Measurements from ENCODE around the gene TXLNB.
A peak's percentile ranks its signal among the peaks of the same experiment; 100 is the strongest.

TXLNB gene

GRCh38 chr6:139247618-139248017 is 44.2 kb downstream of the TXLNB start:
- ChIA-PET POLR2A (interaction anchor here (1.0 kb wide), 1 partner anchor 17 kb away, joined by 4 read pairs; no protein-coding TSS in a partner anchor), CTCF (interaction anchor here (1.0 kb wide), 1 partner anchor 117 kb away, joined by 5 read pairs; no protein-coding TSS in a partner anchor)
- peak in 1 of 3 donors; percentile 13 for DNase-seq
- no peak overlapping the region for H3K27ac ChIP-seq (ENCODE audit: insufficient read depth in 1 of 2, low read depth in 1 of 2, low read length in 2 of 2, poor library complexity in 1 of 2, severe bottlenecking in 2 of 2)
- H3K27me3 ChIP-seq (replicated peaks in 2 of 5; ENCODE audit: control insufficient read depth in 4 of 5, insufficient read depth in 5 of 5, low read length in 4 of 5), result no peaks in the 10 kb centered on the region
- 0% methylated on average over 1 of the region's 2 CpGs for WGBS (ENCODE audit: insufficient coverage)
- H3K9me3 ChIP-seq (ENCODE audit: control extremely low read depth in 1 of 5, control insufficient read depth in 4 of 5, insufficient read depth in 2 of 5, low read depth in 1 of 5, low read length in 4 of 5), result no peaks in the 10 kb centered on the region
- peaks cover 0 to 2% (median 0%) of the 10 kb centered on the region in 4 experiments for H3K36me3 ChIP-seq (ENCODE audit: control insufficient read depth in 4 of 4, insufficient read depth in 4 of 4, low read length in 3 of 4)
- no peak overlapping the region for H3K4me3 ChIP-seq (ENCODE audit: control insufficient read depth in 1 of 7, extremely low read depth in 1 of 7, insufficient read depth in 4 of 7, low read depth in 2 of 7, low read length in 6 of 7)
- H3K4me1 ChIP-seq (ENCODE audit: control extremely low read depth in 1 of 4, control insufficient read depth in 4 of 4, insufficient read depth in 4 of 4, low read length in 3 of 4), result peaks cover 0 to 14% (median 9%) of the 10 kb centered on the region in 4 experiments

DNA sequence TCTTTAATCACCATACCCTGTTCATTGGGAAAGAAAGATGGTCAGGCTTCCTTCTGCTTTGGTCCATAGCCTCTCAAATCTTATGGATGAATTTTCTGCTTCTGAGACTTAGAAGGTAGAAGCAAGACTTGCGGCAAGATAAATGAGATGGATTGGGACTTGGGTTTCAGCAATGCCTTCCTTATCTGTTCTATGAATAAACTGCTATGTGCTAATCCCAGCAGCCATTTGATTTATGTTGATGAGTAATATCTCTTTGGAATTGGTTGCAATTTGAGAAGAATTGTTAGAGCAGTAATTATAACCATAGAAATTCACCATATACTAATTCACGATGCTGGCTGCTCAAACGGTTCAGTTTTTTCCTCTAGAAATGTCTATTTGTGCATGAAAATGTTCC is 48.3 kb downstream of the TXLNB start:
- peaks cover 0 to 25% (median 17%) of the 10 kb centered on the region in 4 experiments for H3K4me1 ChIP-seq (ENCODE audit: control extremely low read depth in 1 of 4, control insufficient read depth in 4 of 4, insufficient read depth in 4 of 4, low read length in 3 of 4)
- no CpG with 5 or more reads among the region's 3 CpGs for WGBS (ENCODE audit: insufficient coverage)
- H3K4me3 ChIP-seq (ENCODE audit: control insufficient read depth in 1 of 7, extremely low read depth in 1 of 7, insufficient read depth in 4 of 7, low read depth in 2 of 7, low read length in 6 of 7), result no peak overlapping the region
- H3K27me3 ChIP-seq (replicated peaks in 2 of 5; ENCODE audit: control insufficient read depth in 4 of 5, insufficient read depth in 5 of 5, low read length in 4 of 5), result no peaks in the 10 kb centered on the region
- no peaks in the 10 kb centered on the region for H3K9me3 ChIP-seq (ENCODE audit: control extremely low read depth in 1 of 5, control insufficient read depth in 4 of 5, insufficient read depth in 2 of 5, low read depth in 1 of 5, low read length in 4 of 5)
- no peak overlapping the region for H3K27ac ChIP-seq (ENCODE audit: insufficient read depth in 1 of 2, low read depth in 1 of 2, low read length in 2 of 2, poor library complexity in 1 of 2, severe bottlenecking in 2 of 2)
- peaks cover 0 to 2% (median 0%) of the 10 kb centered on the region in 4 experiments for H3K36me3 ChIP-seq (ENCODE audit: control insufficient read depth in 4 of 4, insufficient read depth in 4 of 4, low read length in 3 of 4)
- ChIA-PET CTCF (interaction anchor here (1.4 to 1.9 kb wide), 3 partner anchors 13 to 121 kb away, joined by 3 to 5 read pairs (median 5); no protein-coding TSS in a partner anchor), POLR2A (no interaction called here)
- DNase-seq, result no peak

- Histone ChIP-seq H3K36me3 (ENCODE audit: control insufficient read depth in 4 of 4, insufficient read depth in 4 of 4, low read length in 3 of 4) (peaks cover 0 to 2% (median 0%) of the 10 kb centered on the region in 4 experiments), H3K4me1 (ENCODE audit: control extremely low read depth in 1 of 4, control insufficient read depth in 4 of 4, insufficient read depth in 4 of 4, low read length in 3 of 4) (peaks cover 0 to 24% (median 17%) of the 10 kb centered on the region in 4 experiments), H3K9me3 (ENCODE audit: control extremely low read depth in 1 of 5, control insufficient read depth in 4 of 5, insufficient read depth in 2 of 5, low read depth in 1 of 5, low read length in 4 of 5) (no peaks in the 10 kb centered on the region), H3K4me3 (ENCODE audit: control insufficient read depth in 1 of 7, extremely low read depth in 1 of 7, insufficient read depth in 4 of 7, low read depth in 2 of 7, low read length in 6 of 7) (no peak overlapping the region), H3K27me3 (replicated peaks in 2 of 5; ENCODE audit: control insufficient read depth in 4 of 5, insufficient read depth in 5 of 5, low read length in 4 of 5) (no peaks in the 10 kb centered on the region), H3K27ac (ENCODE audit: insufficient read depth in 1 of 2, low read depth in 1 of 2, low read length in 2 of 2, poor library complexity in 1 of 2, severe bottlenecking in 2 of 2) (no peak overlapping the region)
- DNase-seq, result no peak
- 98% methylated on average over 28 of the region's 29 CpGs for WGBS (ENCODE audit: insufficient coverage)
- POLR2A ChIA-PET, result no interaction called here
- CTCF ChIA-PET, result interaction anchor here (0.6 to 1.2 kb wide), 3 partner anchors 24 to 427 kb away, joined by 3 read pairs; no protein-coding TSS in a partner anchor
Observed at GRCh38 chr6:139242457-139243240, 49.1 kb downstream of the TXLNB start.

DNA sequence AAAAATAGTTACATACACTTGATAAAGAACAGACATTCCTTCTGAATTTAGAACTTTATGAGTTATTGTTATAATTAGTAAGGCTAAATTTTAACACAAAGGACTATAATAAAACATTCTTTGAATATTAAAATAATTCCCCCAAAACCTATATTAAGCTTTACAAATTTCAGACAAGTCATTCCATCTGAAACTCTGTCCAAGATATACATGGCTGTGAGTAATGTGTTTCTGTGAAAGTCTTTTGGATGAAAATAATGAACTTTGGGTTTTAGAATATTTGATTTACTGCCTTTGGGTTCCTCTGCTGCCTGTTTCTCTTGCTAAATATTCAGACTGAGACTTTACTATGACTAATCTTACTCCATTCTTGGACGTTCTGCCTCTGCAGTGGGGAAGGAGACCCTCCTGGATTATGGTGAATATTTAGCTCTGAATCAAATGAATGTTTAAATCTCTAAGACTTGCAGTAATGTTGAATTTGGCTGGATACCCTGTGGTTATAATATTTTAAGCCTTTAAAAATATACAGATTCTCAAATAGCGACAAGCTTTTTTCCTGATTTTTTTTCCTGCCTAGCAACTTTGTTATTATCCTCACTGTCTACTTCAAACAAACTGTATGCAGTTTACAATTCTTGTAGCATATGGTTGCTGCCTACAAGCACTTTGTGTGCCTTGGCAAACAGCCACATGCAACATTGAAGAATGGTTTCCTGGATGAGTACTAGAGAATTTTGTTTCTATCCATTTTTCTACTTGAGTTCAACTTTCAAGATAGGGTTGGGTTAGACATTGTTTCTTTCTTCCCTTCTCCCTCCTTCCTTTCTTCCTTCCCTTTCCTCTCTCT is 51.4 kb downstream of the TXLNB start:
- H3K27ac ChIP-seq (ENCODE audit: insufficient read depth in 1 of 2, low read depth in 1 of 2, low read length in 2 of 2, poor library complexity in 1 of 2, severe bottlenecking in 2 of 2), result no peak overlapping the region
- no CpG with 5 or more reads among the region's 2 CpGs for WGBS (ENCODE audit: insufficient coverage)
- peak in 2 of 3 donors; percentile 55 to 56 for DNase-seq

GRCh38 chr6:139239064-139239463 is 52.7 kb downstream of the TXLNB start:
- CTCF ChIA-PET, result no interaction called here
- Histone ChIP-seq H3K4me3 (ENCODE audit: control insufficient read depth in 1 of 7, extremely low read depth in 1 of 7, insufficient read depth in 4 of 7, low read depth in 2 of 7, low read length in 6 of 7) (no peak overlapping the region), H3K36me3 (ENCODE audit: control insufficient read depth in 4 of 4, insufficient read depth in 4 of 4, low read length in 3 of 4) (peaks cover 0 to 2% (median 0%) of the 10 kb centered on the region in 4 experiments), H3K27ac (ENCODE audit: insufficient read depth in 1 of 2, low read depth in 1 of 2, low read length in 2 of 2, poor library complexity in 1 of 2, severe bottlenecking in 2 of 2) (no peak overlapping the region), H3K27me3 (replicated peaks in 2 of 5; ENCODE audit: control insufficient read depth in 4 of 5, insufficient read depth in 5 of 5, low read length in 4 of 5) (no peaks in the 10 kb centered on the region), H3K4me1 (ENCODE audit: control extremely low read depth in 1 of 4, control insufficient read depth in 4 of 4, insufficient read depth in 4 of 4, low read length in 3 of 4) (peaks cover 0 to 14% (median 10%) of the 10 kb centered on the region in 4 experiments), H3K9me3 (ENCODE audit: control extremely low read depth in 1 of 5, control insufficient read depth in 4 of 5, insufficient read depth in 2 of 5, low read depth in 1 of 5, low read length in 4 of 5) (peaks cover 0 to 13% (median 5%) of the 10 kb centered on the region in 5 experiments)
- DNase-seq, result no peak
- 98% methylated on average over 8 of the region's 10 CpGs for WGBS (ENCODE audit: insufficient coverage)
- POLR2A ChIA-PET, result no interaction called here

More for the DNA sequence above, 51.4 kb downstream of the TXLNB start:
- Histone ChIP-seq H3K9me3 (ENCODE audit: control extremely low read depth in 1 of 5, control insufficient read depth in 4 of 5, insufficient read depth in 2 of 5, low read depth in 1 of 5, low read length in 4 of 5) (peaks cover 0 to 4% (median 0%) of the 10 kb centered on the region in 5 experiments), H3K4me1 (ENCODE audit: control extremely low read depth in 1 of 4, control insufficient read depth in 4 of 4, insufficient read depth in 4 of 4, low read length in 3 of 4) (peaks cover 0 to 23% (median 16%) of the 10 kb centered on the region in 4 experiments), H3K4me3 (ENCODE audit: control insufficient read depth in 1 of 7, extremely low read depth in 1 of 7, insufficient read depth in 4 of 7, low read depth in 2 of 7, low read length in 6 of 7) (no peak overlapping the region), H3K27me3 (replicated peaks in 2 of 5; ENCODE audit: control insufficient read depth in 4 of 5, insufficient read depth in 5 of 5, low read length in 4 of 5) (no peaks in the 10 kb centered on the region), H3K36me3 (ENCODE audit: control insufficient read depth in 4 of 4, insufficient read depth in 4 of 4, low read length in 3 of 4) (peaks cover 0 to 2% (median 0%) of the 10 kb centered on the region in 4 experiments)
- ChIA-PET CTCF (interaction anchor here (1.0 to 1.1 kb wide), 2 partner anchors 10 to 15 kb away, joined by 3 to 4 read pairs; no protein-coding TSS in a partner anchor), POLR2A (no interaction called here)

DNA sequence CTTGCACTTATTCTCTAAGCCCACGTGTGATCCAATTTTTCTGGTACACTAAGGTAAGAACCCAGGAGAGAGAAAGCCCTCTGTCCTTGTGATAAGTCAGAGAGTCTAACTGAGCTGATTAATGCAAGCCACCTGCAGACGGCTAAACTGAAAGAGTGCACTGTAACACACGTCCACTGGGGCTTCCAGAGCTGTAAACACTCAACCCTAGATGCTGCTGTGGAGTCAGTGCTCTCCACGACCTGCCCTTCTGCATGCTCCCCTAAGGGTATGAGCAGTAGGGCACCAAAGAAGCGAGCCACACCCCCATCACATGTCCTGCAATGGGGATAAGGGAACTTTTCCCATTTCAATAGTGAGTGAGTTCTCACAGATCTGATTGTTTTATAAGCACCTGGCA is 55.7 kb downstream of the TXLNB start:
- CTCF ChIA-PET, result interaction anchor here (1.2 to 1.8 kb wide), 2 partner anchors 18 to 21 kb away, joined by 4 to 7 read pairs; no protein-coding TSS in a partner anchor
- DNase-seq, result no peak
- Histone ChIP-seq H3K36me3 (ENCODE audit: control insufficient read depth in 4 of 4, insufficient read depth in 4 of 4, low read length in 3 of 4) (no peaks in the 10 kb centered on the region), H3K27me3 (replicated peaks in 2 of 5; ENCODE audit: control insufficient read depth in 4 of 5, insufficient read depth in 5 of 5, low read length in 4 of 5) (no peaks in the 10 kb centered on the region), H3K4me1 (ENCODE audit: control extremely low read depth in 1 of 4, control insufficient read depth in 4 of 4, insufficient read depth in 4 of 4, low read length in 3 of 4) (peaks cover 0 to 10% (median 8%) of the 10 kb centered on the region in 4 experiments), H3K9me3 (ENCODE audit: control extremely low read depth in 1 of 5, control insufficient read depth in 4 of 5, insufficient read depth in 2 of 5, low read depth in 1 of 5, low read length in 4 of 5) (peaks cover 0 to 15% (median 5%) of the 10 kb centered on the region in 5 experiments), H3K4me3 (ENCODE audit: control insufficient read depth in 1 of 7, extremely low read depth in 1 of 7, insufficient read depth in 4 of 7, low read depth in 2 of 7, low read length in 6 of 7) (no peak overlapping the region), H3K27ac (ENCODE audit: insufficient read depth in 1 of 2, low read depth in 1 of 2, low read length in 2 of 2, poor library complexity in 1 of 2, severe bottlenecking in 2 of 2) (no peak overlapping the region)
- POLR2A ChIA-PET, result no interaction called here
- WGBS (ENCODE audit: insufficient coverage), result 92% methylated on average over 4 of the region's 5 CpGs
